HFF-Myc (cell line): Measurements from ENCODE around the gene PPP2R2B.

Experiments used
- DNase-seq: peaks from one replicate; pipeline ENCODE4 v3.0.0-alpha.2; 2011; ENCODE audit warnings: low read depth; ENCODE audit errors: extremely low read depth
- H3K4me3 ChIP-seq: replicated peaks from 2 replicates; pipeline ENCODE4 v1.5.1; 2011; ENCODE audit warnings: low read depth, mild to moderate bottlenecking, control low read depth, low read length
- CTCF ChIP-seq: IDR thresholded peaks from 2 replicates; pipeline ENCODE4 v1.5.1; 2012; ENCODE audit warnings: mild to moderate bottlenecking, low read depth, low read length, control low read depth; ENCODE audit errors: missing control alignments

Gene PPP2R2B

GRCh38 chr5:146820987-146821386 is 57.6 kb downstream of the PPP2R2B start:
- H3K4me3 ChIP-seq = no peak overlapping the region
- TF ChIP-seq CTCF = no peak
- DNase-seq = no peak

- no peak overlapping the region for H3K4me3 ChIP-seq
- no peak for DNase-seq
- TF ChIP-seq CTCF = no peak
Observed at GRCh38 chr5:146818822-146819221, 59.7 kb downstream of the PPP2R2B start.

- TF ChIP-seq CTCF = no peak
- no peak overlapping the region for H3K4me3 ChIP-seq
- DNase-seq = no peak
Observed at GRCh38 chr5:146817973-146818372, 60.6 kb downstream of the PPP2R2B start.

GRCh38 chr5:146816775-146817387 is 61.7 kb downstream of the PPP2R2B start:
- no peak for TF ChIP-seq CTCF
- no peak for DNase-seq
- no peak overlapping the region for H3K4me3 ChIP-seq

- no peak for DNase-seq
- no peak overlapping the region for H3K4me3 ChIP-seq
- TF ChIP-seq CTCF = no peak
Observed at GRCh38 chr5:146815411-146815810, 63.1 kb downstream of the PPP2R2B start.

- H3K4me3 ChIP-seq = no peak overlapping the region
- DNase-seq = no peak
- TF ChIP-seq CTCF = no peak
Observed at GRCh38 chr5:146813346-146814157, 65.0 kb downstream of the PPP2R2B start.
